HepG2 (cell line): Measurements from ENCODE around the gene CPEB4. TPM values are rescaled to one million over a fixed set of nuclear protein-coding genes. Genes with fewer than 3 reads are reported as not detected.
A peak's percentile ranks its signal among the peaks of the same experiment; 100 is the strongest.

Source experiments
- CREB1 ChIP-seq, 2 experiments: fragments of 450-650 bp in 1 of 2; IDR thresholded peaks; 2 replicates each; pipeline ENCODE4 v1.6.1; 2016 to 2017; ENCODE audit warnings: control low read depth in 1 of 2, mild to moderate bottlenecking in 1 of 2, missing compliant biosample characterization in 1 of 2, missing genetic modification characterization in 1 of 2
- HNF4A ChIP-seq: sonication (generic); formaldehyde crosslinking; IDR thresholded peaks from 2 replicates; pipeline ENCODE4 v1.4.0; 2020; ENCODE audit warnings: missing genetic modification reagents
- HOXA5 ChIP-seq: sonication (generic); formaldehyde crosslinking; IDR thresholded peaks from 2 replicates; pipeline ENCODE4 v1.4.0; 2020; ENCODE audit warnings: missing genetic modification reagents
- NFRKB ChIP-seq: fragments of 450-650 bp; IDR thresholded peaks from 2 replicates; pipeline ENCODE4 v1.6.1; 2017
- NR2C2 ChIP-seq: sonication (generic); formaldehyde crosslinking; IDR thresholded peaks from 2 replicates; pipeline ENCODE4 v1.4.0; 2020; ENCODE audit warnings: missing genetic modification reagents, mild to moderate bottlenecking, moderate library complexity, borderline replicate concordance
- ONECUT2 ChIP-seq: sonication (generic); formaldehyde crosslinking; IDR thresholded peaks from 2 replicates; pipeline ENCODE4 v1.4.0; 2020; ENCODE audit warnings: missing genetic modification reagents
- RARA ChIP-seq: IDR thresholded peaks from 2 replicates; pipeline ENCODE4 v1.6.1; 2016; ENCODE audit warnings: missing genetic modification reagents, missing compliant biosample characterization
- SRY ChIP-seq: sonication (generic); formaldehyde crosslinking; IDR thresholded peaks from 2 replicates; pipeline ENCODE4 v1.8.0; 2022; ENCODE audit warnings: mild to moderate bottlenecking, missing genetic modification reagents
- TGIF2 ChIP-seq: IDR thresholded peaks from 2 replicates; pipeline ENCODE4 v1.6.1; 2016; ENCODE audit warnings: control low read depth, missing compliant biosample characterization
- ZNF20 ChIP-seq: sonication (generic); formaldehyde crosslinking; IDR thresholded peaks from 2 replicates; pipeline ENCODE4 v1.4.0; 2020; ENCODE audit warnings: mild to moderate bottlenecking, moderate library complexity, missing genetic modification reagents
- ZNF414 ChIP-seq: sonication (generic); formaldehyde crosslinking; IDR thresholded peaks from 2 replicates; pipeline ENCODE4 v1.5.0; 2020; ENCODE audit warnings: missing genetic modification reagents
- ZNF577 ChIP-seq: sonication (generic); formaldehyde crosslinking; IDR thresholded peaks from 2 replicates; pipeline ENCODE4 v1.4.0; 2020; ENCODE audit warnings: mild to moderate bottlenecking, low read depth, missing genetic modification reagents, borderline replicate concordance
- ZNF616 ChIP-seq: sonication (generic); formaldehyde crosslinking; IDR thresholded peaks from 2 replicates; pipeline ENCODE4 v1.5.0; 2020; ENCODE audit warnings: low read depth, mild to moderate bottlenecking, missing genetic modification reagents
- ZNF766 ChIP-seq: sonication (generic); formaldehyde crosslinking; IDR thresholded peaks from 2 replicates; pipeline ENCODE4 v1.5.0; 2020; ENCODE audit warnings: missing genetic modification reagents, borderline replicate concordance
- ZNF775 ChIP-seq: sonication (generic); formaldehyde crosslinking; IDR thresholded peaks from 2 replicates; pipeline ENCODE4 v1.4.0; 2020; ENCODE audit warnings: missing genetic modification reagents, mild to moderate bottlenecking, moderate library complexity, borderline replicate concordance
- polyA plus RNA-seq, 8 experiments: library from polyadenylated mRNA; depleted of rRNA in 3 of 8; stranded (reverse) in 7 of 8; unstranded in 1 of 8; fragments of >200 nt; fragmentation: Illumina TruSeq in 4 of 8; extraction: Trizol in 4 of 8; gene quantifications; 2 replicates each; pipeline versions ENCODE4 v1.2.1 to v1.2.3, GENCODE V29; 2011 to 2016; ENCODE audit warnings: low read depth in 4 of 8, missing spikeins in 1 of 8, mixed read lengths in 1 of 8; ENCODE audit not compliant: insufficient read depth in 1 of 8
- total RNA-seq, 5 experiments: library from RNA; depleted of rRNA; stranded (reverse); fragments of >200 nt; fragmentation: Illumina TruSeq; extraction: Trizol; gene quantifications; 2 replicates each; pipeline ENCODE4 v1.2.3, GENCODE V29; 2016; ENCODE audit warnings: low read depth in 1 of 5
- TF ChIP-seq, protein P1 (sequence below): sonication (generic); formaldehyde crosslinking; IDR thresholded peaks from 2 replicates; pipeline ENCODE4 v1.4.0; 2020; ENCODE audit warnings: missing genetic modification reagents
- TF ChIP-seq, protein P2 (sequence below): sonication (generic); formaldehyde crosslinking; IDR thresholded peaks from 2 replicates; pipeline ENCODE4 v1.5.0; 2020; ENCODE audit warnings: missing genetic modification reagents
- TF ChIP-seq, protein P3 (sequence below): IDR thresholded peaks from 2 replicates; pipeline ENCODE4 v1.6.1; 2016; ENCODE audit warnings: low read depth

CPEB4 gene
- total and polyA plus RNA-seq, 2 of the 13 experiments (the other 11 are each of a cell fraction or from before 2014, with no cell fraction given) = 7.7 to 26.7 TPM

DNA sequence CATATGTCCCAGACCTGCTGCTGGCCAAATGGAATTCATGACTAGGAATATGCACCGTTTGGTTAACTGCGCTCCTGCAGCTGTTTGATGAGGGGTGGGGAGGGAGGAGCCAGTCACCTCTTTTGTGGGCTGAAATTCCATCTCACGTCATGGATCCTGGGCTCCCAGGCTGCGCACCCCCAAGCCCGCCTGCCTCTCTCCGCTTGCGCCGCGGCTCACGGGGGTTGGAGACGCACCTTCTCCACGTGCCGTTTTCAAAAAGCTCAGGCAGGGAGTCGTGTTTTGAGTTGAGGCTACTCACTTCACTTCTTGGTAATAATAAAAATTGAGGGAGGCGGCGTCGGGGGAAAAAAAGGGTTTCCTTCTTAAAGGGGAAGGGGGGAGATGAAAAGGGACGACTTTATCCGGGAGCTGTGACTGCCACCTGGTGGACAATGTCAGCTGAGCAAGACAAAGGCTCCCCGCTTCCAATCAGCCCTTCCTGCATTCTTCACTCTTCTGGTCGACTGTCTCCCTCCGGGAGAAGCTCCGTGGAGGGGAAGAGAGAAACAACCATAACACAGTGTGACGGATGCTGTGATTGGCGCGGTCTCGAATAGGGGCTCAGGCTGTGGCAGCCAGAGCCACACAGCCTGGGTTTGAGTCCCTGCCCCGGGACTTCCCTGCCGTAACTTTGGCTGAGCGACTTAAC is 84.9 kb downstream of the CPEB4 start (continued):
- TF ChIP-seq, protein P1, sequence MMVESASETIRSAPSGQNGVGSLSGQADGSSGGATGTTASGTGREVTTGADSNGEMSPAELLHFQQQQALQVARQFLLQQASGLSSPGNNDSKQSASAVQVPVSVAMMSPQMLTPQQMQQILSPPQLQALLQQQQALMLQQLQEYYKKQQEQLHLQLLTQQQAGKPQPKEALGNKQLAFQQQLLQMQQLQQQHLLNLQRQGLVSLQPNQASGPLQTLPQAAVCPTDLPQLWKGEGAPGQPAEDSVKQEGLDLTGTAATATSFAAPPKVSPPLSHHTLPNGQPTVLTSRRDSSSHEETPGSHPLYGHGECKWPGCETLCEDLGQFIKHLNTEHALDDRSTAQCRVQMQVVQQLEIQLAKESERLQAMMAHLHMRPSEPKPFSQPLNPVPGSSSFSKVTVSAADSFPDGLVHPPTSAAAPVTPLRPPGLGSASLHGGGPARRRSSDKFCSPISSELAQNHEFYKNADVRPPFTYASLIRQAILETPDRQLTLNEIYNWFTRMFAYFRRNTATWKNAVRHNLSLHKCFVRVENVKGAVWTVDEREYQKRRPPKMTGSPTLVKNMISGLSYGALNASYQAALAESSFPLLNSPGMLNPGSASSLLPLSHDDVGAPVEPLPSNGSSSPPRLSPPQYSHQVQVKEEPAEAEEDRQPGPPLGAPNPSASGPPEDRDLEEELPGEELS (CRISPR knock-in tag) = 0 out of 2 replicates have a peak, but pooled peaks have one; percentile 45
- no peak for TF ChIP-seq CREB1 (IDR thresholded peaks at IDR 0.05)
- TF ChIP-seq CREB1 (CRISPR knock-in tag; IDR thresholded peaks at IDR 0.05) = no peak
- TF ChIP-seq HOXA5 (CRISPR knock-in tag) = no peak
- no peak for TF ChIP-seq ZNF20
- no peak for TF ChIP-seq ZNF775 (CRISPR knock-in tag)
- TF ChIP-seq TGIF2 (CRISPR knock-in tag) = no peak
- TF ChIP-seq, protein P2, sequence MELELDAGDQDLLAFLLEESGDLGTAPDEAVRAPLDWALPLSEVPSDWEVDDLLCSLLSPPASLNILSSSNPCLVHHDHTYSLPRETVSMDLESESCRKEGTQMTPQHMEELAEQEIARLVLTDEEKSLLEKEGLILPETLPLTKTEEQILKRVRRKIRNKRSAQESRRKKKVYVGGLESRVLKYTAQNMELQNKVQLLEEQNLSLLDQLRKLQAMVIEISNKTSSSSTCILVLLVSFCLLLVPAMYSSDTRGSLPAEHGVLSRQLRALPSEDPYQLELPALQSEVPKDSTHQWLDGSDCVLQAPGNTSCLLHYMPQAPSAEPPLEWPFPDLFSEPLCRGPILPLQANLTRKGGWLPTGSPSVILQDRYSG (CRISPR knock-in tag) = no peak
- no peak for TF ChIP-seq NR2C2 (CRISPR knock-in tag)
- no peak for TF ChIP-seq ONECUT2 (CRISPR knock-in tag)
- no peak for TF ChIP-seq ZNF414 (CRISPR knock-in tag)
- no peak for TF ChIP-seq NFRKB
- TF ChIP-seq ZNF577 (CRISPR knock-in tag) = no peak
- no peak for TF ChIP-seq ZNF616
- TF ChIP-seq HNF4A (CRISPR knock-in tag) = no peak
- TF ChIP-seq ZNF766 (CRISPR knock-in tag) = no peak
- TF ChIP-seq, protein P3, sequence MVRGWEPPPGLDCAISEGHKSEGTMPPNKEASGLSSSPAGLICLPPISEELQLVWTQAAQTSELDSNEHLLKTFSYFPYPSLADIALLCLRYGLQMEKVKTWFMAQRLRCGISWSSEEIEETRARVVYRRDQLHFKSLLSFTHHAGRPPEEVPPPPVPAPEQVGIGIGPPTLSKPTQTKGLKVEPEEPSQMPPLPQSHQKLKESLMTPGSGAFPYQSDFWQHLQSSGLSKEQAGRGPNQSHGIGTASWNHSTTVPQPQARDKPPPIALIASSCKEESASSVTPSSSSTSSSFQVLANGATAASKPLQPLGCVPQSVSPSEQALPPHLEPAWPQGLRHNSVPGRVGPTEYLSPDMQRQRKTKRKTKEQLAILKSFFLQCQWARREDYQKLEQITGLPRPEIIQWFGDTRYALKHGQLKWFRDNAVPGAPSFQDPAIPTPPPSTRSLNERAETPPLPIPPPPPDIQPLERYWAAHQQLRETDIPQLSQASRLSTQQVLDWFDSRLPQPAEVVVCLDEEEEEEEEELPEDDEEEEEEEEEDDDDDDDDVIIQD (CRISPR knock-in tag) = no peak
- TF ChIP-seq RARA (CRISPR knock-in tag) = no peak; the same call in 1 of the 2 replicates
- 0 out of 2 replicates have a peak, but pooled peaks have one; percentile 24 for TF ChIP-seq SRY (CRISPR knock-in tag)
